Measurements from ENCODE around the gene RASGRP2. TPM values are rescaled to one million over a fixed set of nuclear protein-coding genes. Genes with fewer than 3 reads are reported as not detected.

The RASGRP2 gene
- total and polyA plus RNA-seq, 2 of the 8 experiments (the other 6 are each of a cell fraction or from before 2014, with no cell fraction given), result 40.6 to 45.7 TPM

- TF ChIP-seq BCL11A (IDR thresholded peaks at IDR 0.05; ENCODE audit: low read depth in 2 of 2, low read length in 2 of 2) (no peak), BRCA1 (IDR thresholded peaks at IDR 0.05; ENCODE audit: low read depth, low read length) (no peak), NANOG (IDR thresholded peaks at IDR 0.05; ENCODE audit: insufficient read depth, low read depth, low read length, poor library complexity, severe bottlenecking) (no peak), MAX (IDR thresholded peaks at IDR 0.05) (no peak), RAD21 (IDR thresholded peaks at IDR 0.05 in 1 of 2, conservative IDR thresholded peaks at IDR 0.05 in 1 of 2; ENCODE audit: low read depth in 2 of 2, low read length in 2 of 2) (no peak), SAP30 (IDR thresholded peaks at IDR 0.05; ENCODE audit: insufficient read depth, insufficient replicate concordance, low read length) (no peak), JUND (IDR thresholded peaks at IDR 0.05; ENCODE audit: low read length) (no peak)
- TF ChIP-seq, protein P1, sequence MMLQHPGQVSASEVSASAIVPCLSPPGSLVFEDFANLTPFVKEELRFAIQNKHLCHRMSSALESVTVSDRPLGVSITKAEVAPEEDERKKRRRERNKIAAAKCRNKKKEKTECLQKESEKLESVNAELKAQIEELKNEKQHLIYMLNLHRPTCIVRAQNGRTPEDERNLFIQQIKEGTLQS (IDR thresholded peaks at IDR 0.05; ENCODE audit: insufficient read depth, low read depth, low read length), result no peak
Measured at GRCh38 chr11:64723907-64724862, 19.8 kb downstream of the RASGRP2 start (continued).
